ENCODE measurements around the gene NUMBL.

NUMBL gene

GRCh38 chr19:40726279-40726678 is 35.8 kb upstream of the NUMBL start:
- H3K4me3 ChIP-seq (ENCODE audit: low read length) = no peak overlapping the region
- TF ChIP-seq, protein P1, sequence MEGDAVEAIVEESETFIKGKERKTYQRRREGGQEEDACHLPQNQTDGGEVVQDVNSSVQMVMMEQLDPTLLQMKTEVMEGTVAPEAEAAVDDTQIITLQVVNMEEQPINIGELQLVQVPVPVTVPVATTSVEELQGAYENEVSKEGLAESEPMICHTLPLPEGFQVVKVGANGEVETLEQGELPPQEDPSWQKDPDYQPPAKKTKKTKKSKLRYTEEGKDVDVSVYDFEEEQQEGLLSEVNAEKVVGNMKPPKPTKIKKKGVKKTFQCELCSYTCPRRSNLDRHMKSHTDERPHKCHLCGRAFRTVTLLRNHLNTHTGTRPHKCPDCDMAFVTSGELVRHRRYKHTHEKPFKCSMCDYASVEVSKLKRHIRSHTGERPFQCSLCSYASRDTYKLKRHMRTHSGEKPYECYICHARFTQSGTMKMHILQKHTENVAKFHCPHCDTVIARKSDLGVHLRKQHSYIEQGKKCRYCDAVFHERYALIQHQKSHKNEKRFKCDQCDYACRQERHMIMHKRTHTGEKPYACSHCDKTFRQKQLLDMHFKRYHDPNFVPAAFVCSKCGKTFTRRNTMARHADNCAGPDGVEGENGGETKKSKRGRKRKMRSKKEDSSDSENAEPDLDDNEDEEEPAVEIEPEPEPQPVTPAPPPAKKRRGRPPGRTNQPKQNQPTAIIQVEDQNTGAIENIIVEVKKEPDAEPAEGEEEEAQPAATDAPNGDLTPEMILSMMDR (conservative IDR thresholded peaks at IDR 0.05; ENCODE audit: low read length) = no peak
- no peak for DNase-seq (ENCODE audit: low read depth)

DNA sequence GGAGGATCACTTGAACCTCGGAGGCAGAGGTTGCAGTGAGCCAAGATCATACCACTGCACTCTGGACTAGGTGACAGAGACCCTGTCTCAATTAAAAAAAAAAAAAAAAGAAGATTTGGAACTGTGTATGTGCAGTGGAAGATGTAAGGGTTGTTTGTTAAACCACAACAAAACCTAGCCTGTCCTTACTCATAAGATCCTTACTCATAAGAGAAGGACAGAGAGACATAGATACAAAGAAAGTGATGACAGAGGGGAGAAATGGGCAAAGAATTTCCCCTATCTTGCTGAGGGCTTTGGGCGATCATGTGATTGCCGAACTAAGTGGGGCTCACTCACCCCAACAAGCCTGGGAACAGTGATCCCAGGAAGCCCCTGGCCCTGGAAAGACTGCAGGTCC is 34.4 kb upstream of the NUMBL start:
- TF ChIP-seq, protein P1 (conservative IDR thresholded peaks at IDR 0.05; ENCODE audit: low read length) = no peak
- no peak overlapping the region for H3K4me3 ChIP-seq (ENCODE audit: low read length)
- no peak for DNase-seq (ENCODE audit: low read depth)

GRCh38 chr19:40724315-40724714 is 33.9 kb upstream of the NUMBL start:
- H3K4me3 ChIP-seq (ENCODE audit: low read length) = no peak overlapping the region
- TF ChIP-seq, protein P1 (conservative IDR thresholded peaks at IDR 0.05; ENCODE audit: low read length) = no peak
- no peak for DNase-seq (ENCODE audit: low read depth)

DNA sequence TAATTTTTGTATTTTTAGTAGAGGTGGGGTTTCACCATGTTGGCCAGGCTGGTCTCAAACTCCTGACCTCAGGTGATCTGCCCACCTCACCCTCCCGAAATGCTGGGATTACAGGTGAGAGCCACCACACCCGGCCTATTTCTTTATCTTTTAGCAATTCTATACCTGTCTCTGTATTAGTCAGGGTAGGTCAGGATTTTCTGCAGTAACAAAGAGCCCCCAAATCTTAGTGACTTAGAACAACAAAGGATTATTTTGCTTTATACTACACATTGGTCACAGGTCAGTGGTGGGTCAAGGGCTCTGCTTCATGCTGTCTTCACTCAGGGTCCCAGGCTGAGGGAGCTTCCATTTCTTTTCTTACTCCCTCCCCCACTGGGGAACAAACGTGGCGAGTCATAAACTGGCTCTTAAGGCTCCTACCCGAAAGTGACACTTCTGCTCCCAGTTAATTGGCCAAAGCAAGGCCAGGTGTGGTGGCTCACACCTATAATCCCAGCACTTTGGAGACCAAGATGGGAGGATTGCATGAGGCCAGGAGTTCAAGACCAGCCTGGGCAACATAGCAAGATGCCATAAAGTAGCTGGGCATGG is 33.3 kb upstream of the NUMBL start:
- H3K4me3 ChIP-seq (ENCODE audit: low read length) = no peak overlapping the region
- TF ChIP-seq, protein P1 (conservative IDR thresholded peaks at IDR 0.05; ENCODE audit: low read length) = no peak
- DNase-seq (ENCODE audit: low read depth) = no peak

GRCh38 chr19:40721936-40722661 is 31.6 kb upstream of the NUMBL start:
- TF ChIP-seq, protein P1 (conservative IDR thresholded peaks at IDR 0.05; ENCODE audit: low read length) = no peak
- no peak for DNase-seq (ENCODE audit: low read depth)
- H3K4me3 ChIP-seq (ENCODE audit: low read length) = no peak overlapping the region

- TF ChIP-seq, protein P1 (conservative IDR thresholded peaks at IDR 0.05; ENCODE audit: low read length) = no peak
- no peak for DNase-seq (ENCODE audit: low read depth)
- H3K4me3 ChIP-seq (ENCODE audit: low read length) = peak overlapping the region; percentile 53; the same call in 1 of the 2 replicates
Measured at GRCh38 chr19:40721140-40721486, 30.7 kb upstream of the NUMBL start.

DNA sequence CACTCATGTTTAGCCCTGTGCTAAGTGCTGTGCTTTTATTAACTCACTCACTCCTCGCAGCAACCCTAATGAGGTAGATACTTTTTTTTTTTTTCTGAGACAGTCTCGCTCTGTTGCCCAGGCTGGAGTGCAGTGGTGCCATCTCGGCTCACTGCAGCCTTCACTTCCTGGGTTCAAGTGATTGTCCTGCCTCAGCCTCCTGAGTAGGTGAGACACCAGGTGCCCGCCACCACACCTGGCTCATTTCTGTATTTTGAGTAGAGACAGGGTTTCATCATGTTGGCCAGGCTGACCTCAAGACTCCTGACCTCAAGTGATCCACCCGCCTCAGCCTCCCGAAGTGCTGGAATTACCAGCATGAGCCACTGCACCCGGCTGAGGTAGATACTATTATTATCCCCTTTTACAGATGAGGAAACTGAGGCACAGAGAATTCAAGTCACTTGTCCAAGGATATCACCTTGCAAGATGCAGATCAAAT is 29.0 kb upstream of the NUMBL start:
- no peak for DNase-seq (ENCODE audit: low read depth)
- peak overlapping the region; percentile 94 for H3K4me3 ChIP-seq (ENCODE audit: low read length)
- TF ChIP-seq, protein P1 (conservative IDR thresholded peaks at IDR 0.05; ENCODE audit: low read length) = no peak
